Ascending aorta (tissue), 2 donors: ENCODE data around the gene CTIF. TPM values are rescaled to one million over a fixed set of nuclear protein-coding genes. Genes with fewer than 3 reads are reported as not detected.

ENCODE experiments used
- DNase-seq, 2 donors: peaks; one replicate each; pipeline ENCODE4 v3.0.0-alpha.2; 2019; ENCODE audit warnings: low spot score in 2 of 2
- H3K27ac ChIP-seq, 2 donors: fragments of 200-600 bp; sonication (generic); one replicate each; pipeline ENCODE4 v1.5.1; 2016 to 2017; ENCODE audit warnings: mild to moderate bottlenecking in 1 of 2
- H3K27me3 ChIP-seq: fragments of 200-600 bp; sonication (generic); one replicate; pipeline ENCODE4 v1.5.1; 2017
- H3K36me3 ChIP-seq, 2 donors: fragments of 200-600 bp; sonication (generic); one replicate each; pipeline ENCODE4 v1.5.1; 2016
- H3K4me1 ChIP-seq, 2 donors: fragments of 200-600 bp; sonication (generic); one replicate each; pipeline ENCODE4 v1.5.1; 2016 to 2017; ENCODE audit warnings: mild to moderate bottlenecking in 1 of 2
- H3K4me3 ChIP-seq, 2 donors: fragments of 200-600 bp; sonication (generic); one replicate each; pipeline ENCODE4 v1.5.1; 2016 to 2017; ENCODE audit warnings: mild to moderate bottlenecking in 1 of 2
- H3K9me3 ChIP-seq, 2 donors: fragments of 200-600 bp; sonication (generic); one replicate each; pipeline ENCODE4 v1.5.1; 2016
- intact Hi-C: fragments of 100-400 bp; cut with DNase I; formaldehyde crosslinking; loops from one replicate; pipeline ENCODE4 v1.15.1; 2023
- total RNA-seq: library from RNA; depleted of rRNA; stranded (reverse); fragments of >200 nt; gene quantifications from one replicate; pipeline ENCODE4 v1.1.0, GENCODE V29; 2016
- TF ChIP-seq, protein P1 (sequence below), 3 experiments: fragments of 200-600 bp in 2 of 3; fragments of 450-650 bp in 1 of 3; sonication (generic) in 2 of 3; IDR thresholded peaks; one replicate each; pipeline ENCODE4 v1.5.1; 2016 to 2019; ENCODE audit warnings: antibody characterized with exemption in 3 of 3, mild to moderate bottlenecking in 1 of 3, moderate library complexity in 1 of 3

Gene CTIF
- total RNA-seq, 1 donor from 2014 or later = 55.3 TPM

DNA sequence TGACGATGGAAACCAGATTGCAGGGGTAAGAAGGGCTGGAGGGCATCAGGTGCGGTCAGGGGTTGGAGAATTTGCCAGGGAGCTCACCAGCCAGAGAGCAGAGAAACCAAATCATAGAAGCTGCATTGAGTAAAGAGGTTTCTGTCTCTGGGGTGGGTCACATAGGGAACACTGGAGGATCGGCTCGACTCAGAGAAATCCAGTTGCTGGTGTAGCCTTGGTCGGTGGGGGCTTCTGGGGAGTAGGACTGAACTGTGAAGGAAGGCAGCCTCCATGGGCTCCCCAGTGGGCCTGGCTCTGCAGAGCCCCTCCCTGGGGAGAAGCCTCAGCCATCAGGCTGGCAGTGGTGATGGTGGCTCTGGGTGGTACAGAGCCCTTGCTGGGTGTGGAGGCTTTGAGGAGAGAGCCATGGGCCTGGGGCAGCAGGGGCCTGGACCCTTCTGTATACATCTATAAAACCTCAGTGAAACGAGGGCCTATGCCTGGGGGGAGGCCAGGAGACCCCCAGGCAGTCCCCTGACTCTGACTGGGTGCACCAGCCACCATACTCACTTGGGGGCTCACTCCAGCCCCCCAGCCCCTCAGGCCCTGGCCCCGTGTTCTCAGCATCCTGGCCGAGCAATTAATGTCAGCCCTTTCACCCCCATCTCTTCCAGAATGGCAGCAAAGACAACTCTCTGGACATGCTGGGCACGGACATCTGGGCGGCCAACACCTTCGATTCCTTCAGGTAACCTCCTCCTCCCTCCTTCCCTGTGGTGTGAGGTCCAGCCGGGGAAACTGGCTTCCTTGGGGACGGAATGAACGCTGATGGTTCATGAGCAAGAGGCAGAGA is 124.5 kb downstream of the CTIF start:
- DNase-seq = peak in 1 of 2 donors; percentile 54
- intact Hi-C loops = loop anchor here (10.0 kb wide), 1 partner anchor 639 kb away; no protein-coding TSS in a partner anchor
- Histone ChIP-seq H3K27me3 (no peaks in the 10 kb centered on the region), H3K4me3 (no peak overlapping the region), H3K9me3 (no peaks in the 10 kb centered on the region), H3K27ac (no peak overlapping the region), H3K36me3 (peaks cover 5 to 12% of the 10 kb centered on the region in 2 donors), H3K4me1 (peaks cover 0 to 6% of the 10 kb centered on the region in 2 donors)
- TF ChIP-seq, protein P1, sequence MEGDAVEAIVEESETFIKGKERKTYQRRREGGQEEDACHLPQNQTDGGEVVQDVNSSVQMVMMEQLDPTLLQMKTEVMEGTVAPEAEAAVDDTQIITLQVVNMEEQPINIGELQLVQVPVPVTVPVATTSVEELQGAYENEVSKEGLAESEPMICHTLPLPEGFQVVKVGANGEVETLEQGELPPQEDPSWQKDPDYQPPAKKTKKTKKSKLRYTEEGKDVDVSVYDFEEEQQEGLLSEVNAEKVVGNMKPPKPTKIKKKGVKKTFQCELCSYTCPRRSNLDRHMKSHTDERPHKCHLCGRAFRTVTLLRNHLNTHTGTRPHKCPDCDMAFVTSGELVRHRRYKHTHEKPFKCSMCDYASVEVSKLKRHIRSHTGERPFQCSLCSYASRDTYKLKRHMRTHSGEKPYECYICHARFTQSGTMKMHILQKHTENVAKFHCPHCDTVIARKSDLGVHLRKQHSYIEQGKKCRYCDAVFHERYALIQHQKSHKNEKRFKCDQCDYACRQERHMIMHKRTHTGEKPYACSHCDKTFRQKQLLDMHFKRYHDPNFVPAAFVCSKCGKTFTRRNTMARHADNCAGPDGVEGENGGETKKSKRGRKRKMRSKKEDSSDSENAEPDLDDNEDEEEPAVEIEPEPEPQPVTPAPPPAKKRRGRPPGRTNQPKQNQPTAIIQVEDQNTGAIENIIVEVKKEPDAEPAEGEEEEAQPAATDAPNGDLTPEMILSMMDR (IDR thresholded peaks at IDR 0.05) = no peak

DNA sequence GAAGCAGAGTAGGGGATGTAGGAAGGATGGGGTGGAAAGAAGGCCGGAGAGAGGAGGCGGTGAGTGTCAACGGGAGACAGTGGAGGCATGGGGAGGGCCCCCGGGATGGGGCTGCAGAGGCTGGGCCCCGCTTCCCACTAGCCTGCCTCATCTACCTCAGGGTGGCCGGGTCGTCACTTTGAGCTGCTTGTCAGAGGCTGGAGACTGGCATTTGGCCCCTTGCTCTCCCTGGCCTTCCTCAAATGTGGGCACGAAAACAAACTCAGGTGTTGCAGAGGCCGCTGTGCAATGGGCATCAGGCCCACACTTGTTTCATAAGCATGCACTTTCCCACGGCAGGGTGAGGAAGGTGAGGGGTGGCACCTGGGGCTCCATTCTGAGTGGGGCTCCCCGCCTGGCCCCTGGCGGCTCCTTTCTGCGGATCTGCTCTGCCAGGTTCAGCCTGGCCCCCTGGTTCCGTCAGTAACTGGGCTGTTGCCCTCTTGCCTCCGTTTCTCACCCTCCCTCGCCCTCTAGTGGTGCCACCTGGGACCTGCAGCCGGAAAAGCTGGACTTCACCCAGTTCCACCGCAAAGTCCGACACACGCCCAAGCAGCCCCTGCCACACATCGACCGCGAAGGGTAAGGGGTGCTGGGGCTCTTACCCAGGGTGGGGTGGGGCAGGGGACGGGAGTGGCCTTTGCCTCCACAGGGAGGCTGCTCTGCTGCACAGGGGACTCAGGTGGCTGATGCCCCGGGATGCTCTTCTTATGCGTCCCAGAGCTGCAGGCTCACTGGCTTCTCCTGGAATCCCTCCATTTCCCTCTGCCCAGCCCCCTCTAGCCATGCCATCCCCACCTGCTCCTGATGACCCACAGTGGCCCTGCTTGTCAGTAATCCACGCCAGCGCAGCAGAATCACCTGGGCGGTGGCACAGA is 125.4 kb downstream of the CTIF start:
- TF ChIP-seq, protein P1 (IDR thresholded peaks at IDR 0.05) = peak; percentile 81 to 93 (median 91)
- H3K9me3 ChIP-seq = no peaks in the 10 kb centered on the region
- H3K27ac ChIP-seq = no peak overlapping the region
- peaks cover 5 to 16% of the 10 kb centered on the region in 2 donors for H3K36me3 ChIP-seq
- peaks cover 0 to 6% of the 10 kb centered on the region in 2 donors for H3K4me1 ChIP-seq
- intact Hi-C loops = loop anchor here (1.0 to 10.0 kb wide), 3 partner anchors 123 to 639 kb away; no protein-coding TSS in a partner anchor
- no peak overlapping the region for H3K4me3 ChIP-seq
- H3K27me3 ChIP-seq = no peaks in the 10 kb centered on the region
- peak in 1 of 2 donors; percentile 86 for DNase-seq

DNA sequence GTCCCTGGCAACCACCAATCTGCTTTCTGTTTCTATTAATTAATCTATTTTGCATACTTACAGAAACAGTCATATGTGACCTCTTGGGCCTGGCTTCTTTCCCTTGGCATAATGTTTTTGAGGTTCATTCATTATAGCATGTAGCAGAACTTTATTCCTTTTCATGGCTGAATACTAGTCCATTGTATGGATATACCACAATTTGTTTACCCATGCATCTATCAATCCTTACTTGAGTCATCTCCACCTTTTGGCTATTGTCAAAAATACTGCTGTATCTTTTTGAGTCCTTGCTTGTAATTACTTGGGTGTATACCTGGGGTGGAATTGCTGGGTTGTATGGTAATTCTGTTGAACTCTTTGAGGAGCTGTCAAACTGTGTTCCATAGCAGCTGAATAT is 126.8 kb downstream of the CTIF start:
- H3K4me3 ChIP-seq = no peak overlapping the region
- no peak for DNase-seq
- H3K36me3 ChIP-seq = peaks cover 6 to 19% of the 10 kb centered on the region in 2 donors
- no peaks in the 10 kb centered on the region for H3K27me3 ChIP-seq
- no peaks in the 10 kb centered on the region for H3K9me3 ChIP-seq
- peaks cover 0 to 3% of the 10 kb centered on the region in 2 donors for H3K4me1 ChIP-seq
- H3K27ac ChIP-seq = no peak overlapping the region
- intact Hi-C loops = loop anchor here (2.0 to 10.0 kb wide), 2 partner anchors 125 to 641 kb away; no protein-coding TSS in a partner anchor
- TF ChIP-seq, protein P1 (IDR thresholded peaks at IDR 0.05) = no peak

DNA sequence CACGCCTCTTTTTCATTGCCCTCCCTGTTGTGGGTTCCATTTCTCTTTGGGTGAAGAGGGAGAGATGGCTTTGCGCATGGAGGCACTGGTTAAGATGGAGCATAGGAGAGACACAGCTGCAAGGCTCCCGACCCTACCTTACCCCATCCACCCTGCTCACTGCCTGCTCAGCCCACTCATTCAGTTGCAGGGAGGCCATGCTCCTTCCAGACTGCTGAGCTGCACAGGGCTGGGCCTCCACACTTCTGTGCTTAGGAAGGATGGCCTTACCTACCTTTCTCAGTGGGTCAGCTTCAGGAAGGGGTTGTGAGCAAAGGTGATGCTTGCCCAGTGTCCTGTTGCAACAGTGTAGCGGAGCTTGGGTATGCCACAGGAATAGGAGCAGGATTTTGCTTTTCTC is 127.8 kb downstream of the CTIF start:
- Histone ChIP-seq H3K27me3 (no peaks in the 10 kb centered on the region), H3K27ac (no peak overlapping the region), H3K4me3 (no peak overlapping the region), H3K36me3 (peaks cover 16 to 29% of the 10 kb centered on the region in 2 donors), H3K9me3 (peaks cover 0 to 6% of the 10 kb centered on the region in 2 donors), H3K4me1 (peaks cover 0 to 3% of the 10 kb centered on the region in 2 donors)
- TF ChIP-seq, protein P1 (IDR thresholded peaks at IDR 0.05) = no peak
- intact Hi-C loops = loop anchor here (10.0 kb wide), 1 partner anchor 642 kb away; no protein-coding TSS in a partner anchor
- no peak for DNase-seq
